Caco-2 (cell line): Measurements from ENCODE around the gene NHSL2. TPM values are rescaled to one million over a fixed set of nuclear protein-coding genes. Genes with fewer than 3 reads are reported as not detected.

Source experiments
- BruUV-seq: library from RNA; stranded (reverse); fragments of 400-500 nt; replicated peaks from 2 replicates; lab custom pipeline; 2021; lab: Mats Ljungman, UMichigan
- CTCF ChIA-PET: fragments of 300-600 bp; sonication (Branson Sonifier 250); formaldehyde crosslinking; loops from one replicate; lab custom pipeline; 2022; ENCODE audit warnings: antibody characterized with exemption; lab: Charles Lee
- POLR2A ChIA-PET: fragments of 300-600 bp; sonication (Branson Sonifier 250); formaldehyde crosslinking; loops from one replicate; lab custom pipeline; 2022; ENCODE audit warnings: antibody characterized with exemption; lab: Charles Lee
- DNase-seq, 2 experiments: peaks; one replicate each; pipeline versions ENCODE4 v3.0.0 to v3.0.0-alpha.2; 2020 to 2022
- H3K27me3 ChIP-seq: replicated peaks from 2 replicates; pipeline ENCODE4 v1.6.0; 2011; ENCODE audit warnings: low read length; ENCODE audit not compliant: control insufficient read depth, insufficient read depth
- H3K36me3 ChIP-seq: 2 replicates; pipeline ENCODE4 v1.5.1; 2011; ENCODE audit warnings: low read length; ENCODE audit not compliant: control insufficient read depth, insufficient read depth
- H3K4me1 ChIP-seq: fragments of 250-450 bp; sonication (Bioruptor Pico); 2 replicates; pipeline ENCODE4 v1.5.1; 2020; ENCODE audit warnings: mild to moderate bottlenecking
- H3K4me3 ChIP-seq: 2 replicates; pipeline ENCODE4 v1.5.1; 2011; ENCODE audit warnings: low read depth, mild to moderate bottlenecking, control low read depth, low read length
- H3K9me3 ChIP-seq: fragments of 250-450 bp; sonication (Bioruptor Pico); 2 replicates; pipeline ENCODE4 v1.5.1; 2020; ENCODE audit warnings: mild to moderate bottlenecking, moderate library complexity
- H3K27ac Mint-ChIP-seq: one replicate; pipeline ENCODE4 v1.8.0; 2022; ENCODE audit warnings: mixed read lengths; ENCODE audit not compliant: unreplicated experiment
- H3K27me3 Mint-ChIP-seq: one replicate; pipeline ENCODE4 v1.8.0; 2022; ENCODE audit warnings: mixed read lengths; ENCODE audit not compliant: insufficient read depth, unreplicated experiment
- H3K36me3 Mint-ChIP-seq: one replicate; pipeline ENCODE4 v1.8.0; 2022; ENCODE audit warnings: mild to moderate bottlenecking, mixed read lengths; ENCODE audit not compliant: insufficient read depth, unreplicated experiment
- H3K4me1 Mint-ChIP-seq: one replicate; pipeline ENCODE4 v1.8.0; 2022; ENCODE audit warnings: low read depth, mixed read lengths; ENCODE audit not compliant: unreplicated experiment
- H3K4me3 Mint-ChIP-seq: one replicate; pipeline ENCODE4 v1.8.0; 2022; ENCODE audit warnings: mild to moderate bottlenecking, moderate library complexity, mixed read lengths; ENCODE audit not compliant: unreplicated experiment
- H3K9me3 Mint-ChIP-seq: one replicate; pipeline ENCODE4 v1.8.0; 2022; ENCODE audit warnings: mixed read lengths; ENCODE audit not compliant: unreplicated experiment
- intact Hi-C: fragments of 100-400 bp; cut with micrococcal nuclease; formaldehyde crosslinking; loops from one replicate; pipeline ENCODE4 v1.10.0; 2022; ENCODE audit not compliant: unreplicated experiment
- total RNA-seq: library from RNA; stranded (reverse); gene quantifications from 2 replicates; pipeline ENCODE4 v1.2.3, GENCODE V29; 2022
- TF ChIP-seq, protein P1 (sequence below), 2 experiments: fragments of 200-600 bp in 1 of 2; IDR thresholded peaks; 1 replicate in 1 of 2; 2 replicates in 1 of 2; pipeline versions ENCODE4 v1.5.1 to v1.8.0; 2011 to 2022; ENCODE audit warnings: antibody characterized with exemption in 1 of 2, control low read depth in 1 of 2, inconsistent platforms in 1 of 2, low read depth in 1 of 2, low read length in 1 of 2, mild to moderate bottlenecking in 1 of 2, moderate library complexity in 1 of 2; ENCODE audit not compliant: insufficient read depth in 1 of 2, severe bottlenecking in 1 of 2, unreplicated experiment in 1 of 2

NHSL2 gene
- total RNA-seq, 1 experiment from 2014 or later = 0.18 TPM

DNA sequence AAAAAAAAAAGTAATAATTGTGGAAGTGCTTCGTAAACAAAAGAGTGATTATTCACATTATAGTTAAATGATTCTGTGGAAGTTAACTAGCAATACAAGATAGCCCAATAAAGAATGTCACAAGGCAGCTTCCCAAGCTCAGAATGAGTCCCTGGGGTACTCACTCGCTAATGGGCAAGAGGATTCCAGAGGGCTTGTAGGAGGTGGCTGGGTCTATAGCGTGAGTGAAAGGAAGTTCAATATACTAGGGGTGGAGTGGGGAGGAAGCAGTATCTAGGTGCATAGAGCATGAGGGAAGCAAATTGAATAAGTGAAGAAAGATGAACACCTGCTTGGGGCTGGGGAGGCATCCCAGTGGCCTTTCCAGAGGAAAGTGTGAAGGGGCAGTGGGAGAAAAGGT, 178.6 kb downstream of the NHSL2 start:
- intact Hi-C loops = no loop called here
- H3K27ac Mint-ChIP-seq = no peak overlapping the region
- H3K4me1 Mint-ChIP-seq = no peaks in the 10 kb centered on the region
- no peaks in the 10 kb centered on the region for H3K36me3 Mint-ChIP-seq
- POLR2A ChIA-PET = no interaction called here
- TF ChIP-seq, protein P1, sequence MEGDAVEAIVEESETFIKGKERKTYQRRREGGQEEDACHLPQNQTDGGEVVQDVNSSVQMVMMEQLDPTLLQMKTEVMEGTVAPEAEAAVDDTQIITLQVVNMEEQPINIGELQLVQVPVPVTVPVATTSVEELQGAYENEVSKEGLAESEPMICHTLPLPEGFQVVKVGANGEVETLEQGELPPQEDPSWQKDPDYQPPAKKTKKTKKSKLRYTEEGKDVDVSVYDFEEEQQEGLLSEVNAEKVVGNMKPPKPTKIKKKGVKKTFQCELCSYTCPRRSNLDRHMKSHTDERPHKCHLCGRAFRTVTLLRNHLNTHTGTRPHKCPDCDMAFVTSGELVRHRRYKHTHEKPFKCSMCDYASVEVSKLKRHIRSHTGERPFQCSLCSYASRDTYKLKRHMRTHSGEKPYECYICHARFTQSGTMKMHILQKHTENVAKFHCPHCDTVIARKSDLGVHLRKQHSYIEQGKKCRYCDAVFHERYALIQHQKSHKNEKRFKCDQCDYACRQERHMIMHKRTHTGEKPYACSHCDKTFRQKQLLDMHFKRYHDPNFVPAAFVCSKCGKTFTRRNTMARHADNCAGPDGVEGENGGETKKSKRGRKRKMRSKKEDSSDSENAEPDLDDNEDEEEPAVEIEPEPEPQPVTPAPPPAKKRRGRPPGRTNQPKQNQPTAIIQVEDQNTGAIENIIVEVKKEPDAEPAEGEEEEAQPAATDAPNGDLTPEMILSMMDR (IDR thresholded peaks at IDR 0.05; ENCODE audit: insufficient read depth in 1 of 2, low read depth in 1 of 2, low read length in 1 of 2, severe bottlenecking in 1 of 2, unreplicated experiment in 1 of 2) = no peak
- H3K9me3 Mint-ChIP-seq = no peaks in the 10 kb centered on the region
- Histone ChIP-seq H3K27me3 (no peaks in the 10 kb centered on the region; the same call in 1 of the 2 replicates), H3K4me1 (no peaks in the 10 kb centered on the region), H3K36me3 (no peaks in the 10 kb centered on the region), H3K4me3 (no peak overlapping the region), H3K9me3 (no peaks in the 10 kb centered on the region)
- no TSS peak for BruUV-seq
- CTCF ChIA-PET = no interaction called here
- no peak for DNase-seq
- peaks cover 2% of the 10 kb centered on the region for H3K27me3 Mint-ChIP-seq
- no peak overlapping the region for H3K4me3 Mint-ChIP-seq

DNA sequence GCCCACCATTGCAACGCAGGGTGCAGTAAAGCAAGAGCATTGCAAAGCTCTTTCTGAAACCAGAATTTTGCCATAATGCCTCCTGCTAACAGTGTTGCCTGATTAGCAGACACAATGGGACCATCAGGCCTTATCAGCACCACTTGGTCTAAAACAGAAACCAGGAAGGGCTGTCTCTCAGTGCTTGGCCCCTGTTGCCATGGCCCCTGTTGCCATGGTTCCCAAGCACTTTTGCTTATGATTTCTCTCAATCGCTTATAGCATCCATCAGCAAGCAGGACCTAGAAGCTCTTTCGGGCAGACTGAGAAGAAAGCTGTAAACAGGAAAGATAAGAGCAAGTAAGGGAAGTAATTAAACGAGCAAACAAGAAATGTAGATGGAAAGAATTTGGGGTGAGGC, 184.2 kb downstream of the NHSL2 start:
- Histone ChIP-seq H3K27me3 (no peaks in the 10 kb centered on the region; the same call in 1 of the 2 replicates), H3K4me1 (no peaks in the 10 kb centered on the region), H3K36me3 (no peaks in the 10 kb centered on the region), H3K4me3 (no peak overlapping the region), H3K9me3 (no peaks in the 10 kb centered on the region)
- H3K4me3 Mint-ChIP-seq = no peak overlapping the region
- BruUV-seq = no TSS peak
- TF ChIP-seq, protein P1 (IDR thresholded peaks at IDR 0.05; ENCODE audit: insufficient read depth in 1 of 2, low read depth in 1 of 2, low read length in 1 of 2, severe bottlenecking in 1 of 2, unreplicated experiment in 1 of 2) = no peak
- peaks cover 3% of the 10 kb centered on the region for H3K27me3 Mint-ChIP-seq
- no peaks in the 10 kb centered on the region for H3K4me1 Mint-ChIP-seq
- CTCF ChIA-PET = no interaction called here
- POLR2A ChIA-PET = no interaction called here
- DNase-seq = no peak
- H3K27ac Mint-ChIP-seq = no peak overlapping the region
- intact Hi-C loops = loop anchor here (1.0 kb wide), 1 partner anchor 47 kb away; no protein-coding TSS in a partner anchor
- no peaks in the 10 kb centered on the region for H3K36me3 Mint-ChIP-seq
- H3K9me3 Mint-ChIP-seq = no peaks in the 10 kb centered on the region

DNA sequence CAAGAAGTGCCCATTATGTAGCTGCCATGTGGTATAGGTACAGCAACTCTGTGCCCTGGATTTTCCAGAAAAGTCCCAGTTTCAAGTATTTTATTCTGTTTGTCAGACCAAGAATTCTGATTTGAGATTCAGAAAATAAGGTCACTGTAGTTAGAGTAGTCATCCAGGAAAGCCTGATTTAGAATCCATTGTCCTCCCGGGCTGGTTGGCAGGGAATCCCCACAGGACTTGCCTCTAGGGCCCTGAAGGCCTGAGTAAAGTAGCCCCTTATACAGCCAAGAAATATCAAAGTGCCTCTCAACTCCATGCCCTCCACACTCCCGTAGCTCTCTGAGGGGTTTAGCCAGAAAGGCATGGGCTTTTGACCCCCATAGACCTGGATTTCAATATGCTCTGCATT, 184.7 kb downstream of the NHSL2 start:
- Mint-ChIP-seq H3K27ac (no peak overlapping the region), H3K9me3 (no peaks in the 10 kb centered on the region), H3K27me3 (peaks cover 3% of the 10 kb centered on the region), H3K4me3 (no peak overlapping the region), H3K36me3 (no peaks in the 10 kb centered on the region), H3K4me1 (no peaks in the 10 kb centered on the region)
- BruUV-seq = no TSS peak
- intact Hi-C loops = loop anchor here (1.0 kb wide), 1 partner anchor 47 kb away; no protein-coding TSS in a partner anchor
- POLR2A ChIA-PET = no interaction called here
- Histone ChIP-seq H3K4me1 (no peaks in the 10 kb centered on the region), H3K9me3 (no peaks in the 10 kb centered on the region), H3K4me3 (no peak overlapping the region), H3K27me3 (no peaks in the 10 kb centered on the region; the same call in 1 of the 2 replicates), H3K36me3 (no peaks in the 10 kb centered on the region)
- no peak for DNase-seq
- CTCF ChIA-PET = no interaction called here
- TF ChIP-seq, protein P1 (IDR thresholded peaks at IDR 0.05; ENCODE audit: insufficient read depth in 1 of 2, low read depth in 1 of 2, low read length in 1 of 2, severe bottlenecking in 1 of 2, unreplicated experiment in 1 of 2) = no peak
